Astrocyte of the hippocampus (primary cell): ENCODE data around the gene STK40.
A peak's percentile ranks its signal among the peaks of the same experiment; 100 is the strongest.

Experiments
- DNase-seq: peaks from one replicate; pipeline ENCODE4 v3.0.0; 2011; ENCODE audit warnings: low read depth, low spot score

Gene STK40, protein sequence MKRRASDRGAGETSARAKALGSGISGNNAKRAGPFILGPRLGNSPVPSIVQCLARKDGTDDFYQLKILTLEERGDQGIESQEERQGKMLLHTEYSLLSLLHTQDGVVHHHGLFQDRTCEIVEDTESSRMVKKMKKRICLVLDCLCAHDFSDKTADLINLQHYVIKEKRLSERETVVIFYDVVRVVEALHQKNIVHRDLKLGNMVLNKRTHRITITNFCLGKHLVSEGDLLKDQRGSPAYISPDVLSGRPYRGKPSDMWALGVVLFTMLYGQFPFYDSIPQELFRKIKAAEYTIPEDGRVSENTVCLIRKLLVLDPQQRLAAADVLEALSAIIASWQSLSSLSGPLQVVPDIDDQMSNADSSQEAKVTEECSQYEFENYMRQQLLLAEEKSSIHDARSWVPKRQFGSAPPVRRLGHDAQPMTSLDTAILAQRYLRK

DNA sequence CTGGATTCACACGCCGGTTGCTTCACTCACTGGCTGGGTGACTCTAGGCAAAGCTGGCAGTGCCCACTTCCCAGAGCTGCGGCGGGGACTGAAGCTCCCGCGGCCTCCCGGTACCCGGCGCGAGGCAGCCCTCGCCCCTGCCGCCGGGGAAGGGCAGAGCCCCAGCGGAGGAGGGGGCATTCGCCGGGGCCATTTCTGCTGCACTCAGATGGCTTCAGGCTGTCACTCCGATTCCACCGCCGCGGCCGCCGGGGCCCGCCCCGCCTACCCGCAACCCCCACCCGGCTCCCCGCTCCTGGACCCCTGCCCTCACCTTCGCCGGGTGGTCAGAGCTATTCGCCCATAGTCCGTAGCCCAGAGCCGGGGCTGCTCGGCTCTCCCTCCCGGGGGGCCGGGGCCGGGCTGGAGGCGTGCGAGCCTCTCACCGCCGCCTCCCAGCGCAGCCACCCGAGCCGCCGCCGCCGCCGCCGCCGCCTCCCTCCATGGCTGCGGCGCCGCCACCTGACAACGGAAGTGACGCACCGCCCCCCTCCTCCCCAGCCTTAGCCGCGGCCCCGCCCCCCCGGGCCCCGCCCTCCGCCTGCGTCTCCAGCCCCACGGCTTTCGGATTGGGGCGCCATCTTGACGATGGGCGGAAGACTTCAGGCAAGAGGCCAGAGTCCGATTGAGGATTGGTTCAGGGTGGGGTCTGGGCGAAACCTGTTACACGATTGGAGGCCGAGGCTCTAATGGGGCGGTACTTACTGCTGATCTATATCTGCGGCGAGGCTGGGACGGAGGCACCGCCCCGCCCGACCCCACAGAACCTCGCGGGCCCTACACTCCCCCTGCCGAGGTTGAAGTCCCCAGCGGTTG lies at the start of gene STK40:
Gene STK40 (minus strand): TSS at position 515 of the 855 bp plus-strand sequence. CDS start 24,592 bp downstream, outside the sequence.
- DNase-seq = peak; percentile 100

DNA sequence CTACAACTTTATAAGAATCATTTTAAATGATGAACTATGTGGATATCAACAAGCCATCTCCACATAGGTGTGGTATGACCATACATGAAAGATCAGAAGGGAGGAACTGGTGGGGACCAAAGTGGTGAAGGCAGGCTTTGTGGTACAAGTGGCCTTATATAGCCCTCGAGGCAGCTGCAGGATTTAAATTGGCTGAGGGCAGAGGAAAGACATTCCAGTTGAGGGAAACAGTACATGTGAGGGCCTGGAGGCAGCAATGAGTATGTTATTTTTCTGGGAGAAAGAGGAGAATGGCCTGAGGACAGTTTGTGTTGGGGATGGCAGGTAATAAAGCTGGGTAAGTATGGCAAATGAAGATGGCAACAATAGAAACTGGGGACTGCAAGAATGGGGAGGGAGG lies 47.4 kb upstream of the STK40 start:
- no peak for DNase-seq

- no peak for DNase-seq
Measured at GRCh38 chr1:36432616-36433015, 46.9 kb upstream of the STK40 start.

- DNase-seq = no peak
Measured at GRCh38 chr1:36425791-36426190, 40.1 kb upstream of the STK40 start.

GRCh38 chr1:36421649-36422048 lies 35.9 kb upstream of the STK40 start:
- DNase-seq = no peak

DNA sequence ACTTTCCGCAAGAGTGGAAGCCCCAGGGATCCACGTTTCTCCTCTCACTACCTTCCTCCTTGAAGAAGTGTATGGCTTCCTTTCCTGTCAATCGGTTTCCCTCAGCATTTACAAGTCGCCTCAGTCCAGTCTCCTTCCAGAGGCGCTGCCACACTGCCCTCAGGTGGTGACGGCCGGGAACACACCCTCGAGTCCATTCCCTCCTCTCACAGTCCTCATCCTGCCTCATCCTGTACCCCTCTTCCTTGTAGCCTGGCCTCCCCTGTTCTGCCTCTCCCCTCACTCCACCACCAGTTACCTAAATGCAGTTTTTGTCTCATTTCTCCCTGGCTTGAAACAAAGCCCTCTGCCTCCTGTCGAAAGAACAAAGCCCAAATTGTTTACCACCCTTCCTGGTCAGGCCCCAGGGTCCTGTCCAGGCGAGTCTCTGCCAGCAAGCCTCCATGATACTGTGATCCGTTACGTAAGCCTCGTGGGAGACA lies 35.2 kb upstream of the STK40 start:
- DNase-seq = peak; percentile 92

DNA sequence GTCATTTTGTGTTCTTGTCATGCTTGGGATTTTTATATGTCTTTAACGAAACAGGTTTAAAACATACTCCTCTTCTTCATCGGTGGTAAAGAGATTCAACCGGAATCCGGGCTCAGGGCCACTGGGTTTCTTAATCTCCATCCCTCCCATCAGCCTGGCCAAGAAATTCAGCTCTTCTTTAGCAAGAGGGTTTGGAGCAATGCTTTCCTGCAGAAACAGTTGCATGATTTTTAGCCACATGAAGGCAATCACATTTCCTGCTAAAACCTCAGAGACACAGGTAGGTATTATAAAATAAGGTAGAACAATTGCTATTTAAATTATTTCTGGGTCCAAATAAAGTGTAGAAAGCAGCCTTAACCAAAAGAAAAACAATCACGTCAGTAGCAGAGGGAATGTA lies 34.7 kb upstream of the STK40 start:
- DNase-seq = no peak

- DNase-seq = no peak
Measured at GRCh38 chr1:36419569-36419968, 33.8 kb upstream of the STK40 start.

DNA sequence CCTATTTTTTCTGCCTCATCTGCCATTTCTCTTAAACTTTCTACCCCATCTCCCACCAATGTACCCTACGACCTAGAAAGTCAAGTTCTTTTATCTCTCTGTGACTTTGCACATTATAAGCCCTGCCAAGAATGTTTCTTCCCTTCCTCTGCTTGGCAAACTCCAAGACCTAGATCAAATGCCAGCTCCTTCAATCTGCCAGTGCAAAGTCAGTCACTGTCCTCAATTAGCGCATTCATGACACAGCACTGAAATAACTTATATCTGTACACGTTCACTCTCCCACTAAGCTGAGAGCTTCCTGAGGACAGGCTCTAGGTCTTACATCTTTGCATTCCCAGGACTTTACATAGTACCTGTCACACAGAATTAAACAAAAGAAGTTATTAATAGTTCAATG lies 33.4 kb upstream of the STK40 start:
- no peak for DNase-seq

GRCh38 chr1:36417931-36418330 lies 32.2 kb upstream of the STK40 start:
- DNase-seq = no peak

- no peak for DNase-seq
Measured at GRCh38 chr1:36415661-36416326, 30.1 kb upstream of the STK40 start.

GRCh38 chr1:36414384-36414783 lies 28.7 kb upstream of the STK40 start:
- DNase-seq = no peak

- DNase-seq = peak; percentile 27
Measured at GRCh38 chr1:36411674-36412648, 26.2 kb upstream of the STK40 start.

DNA sequence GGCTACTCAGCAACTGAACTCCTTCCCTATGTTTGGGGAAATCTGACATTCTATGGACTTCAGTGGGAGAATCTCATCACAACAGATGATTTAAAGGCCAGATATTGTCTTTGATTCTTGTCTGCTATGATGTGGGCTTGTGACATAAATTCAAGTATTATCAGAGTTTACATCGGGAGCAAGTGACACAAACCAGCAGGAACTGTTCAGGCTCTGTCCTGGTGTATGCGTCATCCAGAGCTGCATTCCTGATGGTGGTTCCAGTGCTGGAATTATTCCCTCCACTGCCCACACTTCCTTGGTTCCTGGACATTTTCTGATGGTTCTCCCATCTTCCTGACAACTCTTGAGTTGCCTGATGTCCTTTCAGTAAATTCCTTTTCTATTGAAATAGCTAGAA lies 22.8 kb upstream of the STK40 start:
- peak; percentile 58 for DNase-seq

GRCh38 chr1:36406440-36406839 lies 20.7 kb upstream of the STK40 start:
- DNase-seq = no peak

DNA sequence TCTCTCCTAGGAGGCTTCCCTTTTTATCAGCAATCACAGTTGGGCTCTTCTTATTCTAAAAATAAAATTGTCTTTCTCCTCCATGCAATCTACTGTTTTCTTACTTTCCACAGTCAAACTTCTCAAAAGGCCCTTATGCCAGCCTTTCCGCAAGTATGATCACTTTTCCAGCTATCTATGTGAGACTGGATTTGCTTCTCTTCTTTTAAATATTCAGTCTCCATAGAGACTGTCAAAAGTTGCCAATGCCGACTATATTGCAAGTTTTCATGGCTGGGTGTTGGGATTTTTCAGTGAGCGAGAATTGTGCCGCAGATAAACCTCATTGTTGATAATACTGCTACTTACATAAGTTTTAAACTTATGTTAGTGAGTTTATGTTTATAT lies 16.8 kb upstream of the STK40 start:
- DNase-seq = no peak

GRCh38 chr1:36401602-36402503 lies 16.1 kb upstream of the STK40 start:
- no peak for DNase-seq

DNA sequence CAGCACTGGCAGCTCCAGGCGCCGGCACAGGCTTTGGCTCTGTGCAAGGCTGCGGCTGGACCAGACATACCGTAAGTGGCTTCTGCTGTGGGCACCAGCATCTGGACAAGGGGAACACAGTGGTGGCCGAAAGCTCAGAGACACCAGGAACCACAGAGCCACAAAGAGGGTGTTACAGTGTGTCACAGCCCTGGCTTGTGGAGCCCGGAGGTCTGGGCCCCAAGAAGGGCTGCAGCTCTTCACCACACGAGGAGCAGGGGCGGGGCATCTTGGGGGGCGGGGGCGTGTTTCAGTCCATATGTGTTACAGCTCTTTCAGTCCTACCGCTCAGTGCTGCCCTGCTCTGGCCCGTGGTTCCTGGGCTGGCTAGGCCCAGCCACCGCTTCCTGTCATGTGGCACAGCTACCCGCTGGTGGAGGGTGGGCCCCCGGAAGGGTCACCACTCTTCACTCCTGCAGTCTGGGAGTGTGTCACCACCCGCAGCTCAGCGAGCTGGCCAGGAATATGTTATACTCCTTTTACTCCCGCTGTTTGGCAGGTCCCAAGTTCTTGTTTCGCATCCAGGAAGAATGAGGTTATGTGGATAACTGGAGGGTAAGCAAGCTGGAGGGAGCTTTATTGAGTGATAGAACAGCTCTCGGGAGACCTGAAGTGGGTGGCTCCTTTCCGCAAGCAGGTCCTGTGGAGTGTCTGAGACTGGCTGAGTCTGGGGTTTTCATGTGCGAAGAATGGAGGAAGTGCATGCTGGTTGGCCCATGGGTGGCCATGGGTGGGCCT lies 15.3 kb upstream of the STK40 start:
- no peak for DNase-seq

GRCh38 chr1:36400514-36400824 lies 14.7 kb upstream of the STK40 start:
- no peak for DNase-seq
